DND-41 (cell line): ENCODE data around the gene APC2.

Experiments
- ATAC-seq: fragments of 200-7000 bp; cut with Tn5 transposase; 3 replicates; pipeline ENCODE4 v1.9.1; 2021; ENCODE audit warnings: low read depth; ENCODE audit not compliant: insufficient read depth
- DNase-seq: peaks from one replicate; pipeline ENCODE4 v3.0.0-alpha.2; 2020
- H2AFZ ChIP-seq: 2 replicates; pipeline ENCODE4 v1.6.0; 2012; ENCODE audit warnings: low read depth, low read length
- H3K27ac ChIP-seq: 2 replicates; pipeline ENCODE4 v1.5.1; 2012; ENCODE audit warnings: low read length, inconsistent platforms
- H3K27me3 ChIP-seq: fragments of 200-600 bp; sonication (generic); 2 replicates; pipeline ENCODE4 v1.6.0; 2012; ENCODE audit warnings: low read length, mild to moderate bottlenecking, inconsistent platforms; ENCODE audit not compliant: insufficient read depth, poor library complexity
- H3K36me3 ChIP-seq: 2 replicates; pipeline ENCODE4 v1.5.1; 2012; ENCODE audit warnings: low read length, inconsistent platforms; ENCODE audit not compliant: insufficient read depth
- H3K4me1 ChIP-seq: 2 replicates; pipeline ENCODE4 v1.5.1; 2012; ENCODE audit warnings: mild to moderate bottlenecking, low read length; ENCODE audit not compliant: insufficient read depth
- H3K4me2 ChIP-seq: 2 replicates; pipeline ENCODE4 v1.6.0; 2012; ENCODE audit warnings: mild to moderate bottlenecking, moderate library complexity, low read length, inconsistent platforms; ENCODE audit not compliant: insufficient read depth
- H3K4me3 ChIP-seq, 2 experiments: fragments of 200-600 bp in 1 of 2; shearing (Covaris generic) in 1 of 2; 2 replicates each; pipeline ENCODE4 v1.5.1; 2012 to 2016; ENCODE audit warnings: inconsistent platforms in 2 of 2, low read length in 2 of 2, mild to moderate bottlenecking in 2 of 2, low read depth in 1 of 2, moderate library complexity in 1 of 2
- H3K79me2 ChIP-seq: 2 replicates; pipeline ENCODE4 v1.6.0; 2012; ENCODE audit warnings: low read length, inconsistent platforms; ENCODE audit not compliant: insufficient read depth
- H3K9ac ChIP-seq: 2 replicates; pipeline ENCODE4 v1.6.0; 2012; ENCODE audit warnings: low read depth, mild to moderate bottlenecking, inconsistent platforms, low read length, moderate library complexity
- H3K9me3 ChIP-seq: 2 replicates; pipeline ENCODE4 v1.5.1; 2012; ENCODE audit warnings: low read length, moderate library complexity, mild to moderate bottlenecking, inconsistent platforms; ENCODE audit not compliant: insufficient read depth, severe bottlenecking
- H4K20me1 ChIP-seq: 2 replicates; pipeline ENCODE4 v1.6.0; 2012; ENCODE audit warnings: low read length; ENCODE audit not compliant: insufficient read depth
- EZH2 ChIP-seq: IDR thresholded peaks from 3 replicates; pipeline ENCODE4 v1.6.1; 2012; ENCODE audit warnings: borderline replicate concordance, low read depth, mild to moderate bottlenecking, moderate library complexity, low read length, inconsistent platforms; ENCODE audit not compliant: severe bottlenecking
- TF ChIP-seq, protein P1 (sequence below): IDR thresholded peaks from 2 replicates; pipeline ENCODE4 v1.5.1; 2012; ENCODE audit warnings: borderline replicate concordance, low read length, moderate library complexity, mild to moderate bottlenecking; ENCODE audit not compliant: poor library complexity, severe bottlenecking; ENCODE audit errors: extremely low read depth

Gene APC2

GRCh38 chr19:1434577-1435060 lies 15.3 kb upstream of the APC2 start:
- no peak for ATAC-seq
- no peaks in the 10 kb centered on the region for H3K27me3 ChIP-seq

GRCh38 chr19:1435378-1435989 lies 14.4 kb upstream of the APC2 start:
- Histone ChIP-seq H3K79me2 (peaks cover 27% of the 10 kb centered on the region), H3K4me1 (peaks cover 20% of the 10 kb centered on the region), H4K20me1 (peaks cover 60% of the 10 kb centered on the region), H3K36me3 (peaks cover 60% of the 10 kb centered on the region), H3K27ac (no peak overlapping the region), H3K4me2 (no peak overlapping the region), H3K9ac (no peak overlapping the region), H3K9me3 (no peaks in the 10 kb centered on the region), H3K27me3 (no peaks in the 10 kb centered on the region), H2AFZ (no peak overlapping the region), H3K4me3 (no peak overlapping the region)
- ATAC-seq (no peak), DNase-seq (no peak)
- TF ChIP-seq, protein P1, sequence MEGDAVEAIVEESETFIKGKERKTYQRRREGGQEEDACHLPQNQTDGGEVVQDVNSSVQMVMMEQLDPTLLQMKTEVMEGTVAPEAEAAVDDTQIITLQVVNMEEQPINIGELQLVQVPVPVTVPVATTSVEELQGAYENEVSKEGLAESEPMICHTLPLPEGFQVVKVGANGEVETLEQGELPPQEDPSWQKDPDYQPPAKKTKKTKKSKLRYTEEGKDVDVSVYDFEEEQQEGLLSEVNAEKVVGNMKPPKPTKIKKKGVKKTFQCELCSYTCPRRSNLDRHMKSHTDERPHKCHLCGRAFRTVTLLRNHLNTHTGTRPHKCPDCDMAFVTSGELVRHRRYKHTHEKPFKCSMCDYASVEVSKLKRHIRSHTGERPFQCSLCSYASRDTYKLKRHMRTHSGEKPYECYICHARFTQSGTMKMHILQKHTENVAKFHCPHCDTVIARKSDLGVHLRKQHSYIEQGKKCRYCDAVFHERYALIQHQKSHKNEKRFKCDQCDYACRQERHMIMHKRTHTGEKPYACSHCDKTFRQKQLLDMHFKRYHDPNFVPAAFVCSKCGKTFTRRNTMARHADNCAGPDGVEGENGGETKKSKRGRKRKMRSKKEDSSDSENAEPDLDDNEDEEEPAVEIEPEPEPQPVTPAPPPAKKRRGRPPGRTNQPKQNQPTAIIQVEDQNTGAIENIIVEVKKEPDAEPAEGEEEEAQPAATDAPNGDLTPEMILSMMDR = no peak
- no peak for TF ChIP-seq EZH2

More at GRCh38 chr19:1434577-1435060, 15.3 kb upstream of the APC2 start:
- no peak for DNase-seq
- Histone ChIP-seq H3K27ac (no peak overlapping the region), H3K4me2 (no peak overlapping the region), H3K4me3 (no peak overlapping the region), H3K36me3 (peaks cover 60% of the 10 kb centered on the region), H4K20me1 (peaks cover 59% of the 10 kb centered on the region), H2AFZ (no peak overlapping the region), H3K9me3 (no peaks in the 10 kb centered on the region), H3K79me2 (peaks cover 25% of the 10 kb centered on the region), H3K9ac (no peak overlapping the region), H3K4me1 (peaks cover 11% of the 10 kb centered on the region)
- TF ChIP-seq, protein P1 = no peak
- no peak for TF ChIP-seq EZH2

GRCh38 chr19:1437609-1438008 lies 12.3 kb upstream of the APC2 start:
- Histone ChIP-seq H3K4me1 (peaks cover 26% of the 10 kb centered on the region), H3K27ac (no peak overlapping the region), H4K20me1 (peaks cover 69% of the 10 kb centered on the region), H3K9me3 (no peaks in the 10 kb centered on the region), H2AFZ (peak overlapping the region; percentile 72), H3K4me2 (peak overlapping the region; percentile 53), H3K36me3 (peaks cover 66% of the 10 kb centered on the region), H3K4me3 (peak overlapping the region in 1 of 2 experiments; percentile 61; a peak in 2 of 4 replicates), H3K9ac (peak overlapping the region; percentile 26; the same call in 1 of the 2 replicates), H3K27me3 (no peaks in the 10 kb centered on the region), H3K79me2 (peaks cover 40% of the 10 kb centered on the region)
- DNase-seq (no peak), ATAC-seq (no peak)
- TF ChIP-seq EZH2 = no peak
- TF ChIP-seq, protein P1 = no peak
